Measurements from ENCODE around the gene SURF4. TPM values are rescaled to one million over a fixed set of nuclear protein-coding genes. Genes with fewer than 3 reads are reported as not detected.
"Not testable (repeated sequence)": the region's sequence is repeated elsewhere in the genome, so short reads cannot be mapped to it uniquely, and the experiment has no call there.

The SURF4 gene
- total RNA-seq, 1 donor from 2014 or later = 255 TPM

DNA sequence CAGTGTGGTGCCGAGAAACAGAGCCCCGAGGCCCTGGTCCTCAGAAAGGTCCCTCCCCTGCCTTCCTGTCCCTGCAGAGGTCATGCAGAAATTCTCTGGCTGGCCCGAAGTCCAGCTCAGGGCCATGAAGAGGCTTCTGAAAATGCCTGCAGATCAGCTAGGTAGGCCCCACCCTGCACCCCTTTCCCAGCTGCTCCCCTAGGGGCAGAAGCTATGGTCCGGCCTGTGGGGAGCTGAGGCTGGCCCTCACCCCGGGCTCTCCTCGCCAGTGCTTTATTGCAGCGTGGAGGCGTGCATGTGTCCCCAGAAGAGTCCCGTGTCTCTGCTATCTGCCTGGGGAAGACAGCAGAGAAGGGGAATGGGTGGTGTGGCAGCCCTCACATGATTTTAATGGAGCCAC is 22.0 kb upstream of the SURF4 start:
- DNase-seq (ENCODE audit: low spot score) = no peak

GRCh38 chr9:133397370-133397769 is 21.5 kb upstream of the SURF4 start:
- DNase-seq (ENCODE audit: low spot score) = no peak

DNA sequence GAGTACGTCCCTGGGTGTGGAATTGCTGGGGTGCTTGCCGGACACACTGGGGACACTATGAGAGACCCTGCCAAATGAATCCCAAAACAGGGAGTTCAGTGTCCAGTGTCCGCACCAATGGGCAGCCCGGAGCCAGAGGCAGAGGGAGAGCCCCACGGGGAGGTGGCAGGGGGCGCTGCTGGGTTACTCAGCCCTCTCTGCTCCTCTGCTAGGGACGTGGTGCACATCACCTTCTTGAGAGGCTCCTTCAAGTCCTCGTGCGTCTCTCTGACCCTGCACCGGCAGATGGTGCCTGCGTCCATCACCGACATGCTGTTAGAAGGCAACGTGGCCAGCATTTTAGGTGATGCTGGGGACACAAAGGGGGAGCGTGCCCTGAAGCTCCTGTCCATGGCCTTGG is 21.1 kb upstream of the SURF4 start:
- DNase-seq (ENCODE audit: low spot score) = no peak

DNA sequence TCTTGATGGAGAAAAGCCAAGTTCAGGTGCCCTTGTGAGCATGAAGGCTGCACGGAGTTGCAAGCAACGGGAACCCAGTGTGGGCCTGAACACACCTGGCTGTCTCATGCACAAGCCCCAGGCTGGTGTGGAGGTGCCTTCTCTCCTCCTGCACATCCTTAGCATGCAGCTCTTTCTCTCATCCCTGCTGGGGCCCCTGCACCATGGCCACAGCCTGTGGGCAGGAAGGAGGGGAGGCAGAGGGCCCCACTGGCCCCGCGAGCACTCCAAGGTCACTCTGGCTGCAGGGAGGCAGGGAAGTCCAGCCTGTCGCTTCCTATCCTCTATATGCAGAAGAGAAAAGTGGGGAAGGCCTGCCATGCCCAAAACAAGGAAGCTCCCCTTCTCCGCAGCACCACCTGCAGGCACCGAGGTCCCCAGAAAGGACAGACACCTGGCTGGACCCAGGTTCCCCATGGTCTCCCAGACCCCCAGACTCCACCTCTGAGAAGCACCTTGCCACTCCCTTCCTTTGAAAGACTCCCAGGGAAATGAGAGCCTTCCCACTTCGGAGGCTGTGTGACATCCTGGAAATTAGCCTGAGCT is 18.9 kb upstream of the SURF4 start:
- no peak for DNase-seq (ENCODE audit: low spot score)

GRCh38 chr9:133393399-133393798 is 17.5 kb upstream of the SURF4 start:
- no peak for DNase-seq (ENCODE audit: low spot score)

- not testable (repeated sequence) for DNase-seq (ENCODE audit: low spot score)
These were observed 16.4 kb upstream of the SURF4 start for GRCh38 chr9:133392308-133392707.

DNA sequence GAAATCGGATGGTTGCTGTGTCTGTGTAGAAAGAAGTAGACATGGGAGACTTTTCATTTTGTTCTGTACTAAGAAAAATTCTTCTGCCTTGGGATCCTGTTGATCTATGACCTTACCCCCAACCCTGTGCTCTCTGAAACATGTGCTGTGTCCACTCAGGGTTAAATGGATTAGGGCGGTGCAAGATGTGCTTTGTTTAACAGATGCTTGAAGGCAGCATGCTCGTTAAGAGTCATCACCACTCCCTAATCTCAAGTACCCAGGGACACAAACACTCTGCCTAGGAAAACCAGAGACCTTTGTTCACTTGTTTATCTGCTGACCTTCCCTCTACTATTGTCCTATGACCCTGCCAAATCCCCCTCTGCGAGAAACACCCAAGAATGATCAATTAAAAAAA is 15.6 kb upstream of the SURF4 start:
- DNase-seq (ENCODE audit: low spot score) = not testable (repeated sequence)

GRCh38 chr9:133390713-133391112 is 14.9 kb upstream of the SURF4 start:
- DNase-seq (ENCODE audit: low spot score) = no peak

- DNase-seq (ENCODE audit: low spot score) = no peak
These were observed 13.7 kb upstream of the SURF4 start for GRCh38 chr9:133389562-133389961.

DNA sequence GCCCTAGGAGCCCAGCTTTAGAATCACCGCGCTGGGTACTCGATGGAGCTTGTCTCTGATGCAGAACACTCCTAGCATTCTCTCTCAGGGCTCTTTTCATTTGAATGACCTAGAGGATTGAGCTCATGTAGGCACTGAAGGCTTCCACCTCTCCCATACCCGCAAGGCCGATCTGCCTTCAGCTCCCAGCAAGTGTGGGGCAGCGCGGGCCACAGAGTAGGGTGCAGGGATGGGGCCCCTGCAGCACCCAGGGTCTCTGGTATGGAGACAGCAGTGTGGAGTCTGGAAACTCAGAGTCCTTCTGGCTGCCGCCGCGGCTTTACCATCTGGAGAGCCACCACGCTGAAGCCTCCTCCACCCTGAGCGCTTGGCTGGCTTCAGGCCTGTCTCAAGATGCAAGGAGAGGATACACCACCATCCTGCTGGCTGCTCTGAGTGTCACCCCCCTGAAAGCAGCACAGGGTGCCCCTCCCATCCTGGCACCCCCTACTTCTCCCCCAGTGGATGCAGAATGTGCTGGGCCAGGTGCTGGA is 13.2 kb upstream of the SURF4 start:
- no peak for DNase-seq (ENCODE audit: low spot score)

- DNase-seq (ENCODE audit: low spot score) = peak; percentile 47
These were observed 11.8 kb upstream of the SURF4 start for GRCh38 chr9:133387680-133388079.

DNA sequence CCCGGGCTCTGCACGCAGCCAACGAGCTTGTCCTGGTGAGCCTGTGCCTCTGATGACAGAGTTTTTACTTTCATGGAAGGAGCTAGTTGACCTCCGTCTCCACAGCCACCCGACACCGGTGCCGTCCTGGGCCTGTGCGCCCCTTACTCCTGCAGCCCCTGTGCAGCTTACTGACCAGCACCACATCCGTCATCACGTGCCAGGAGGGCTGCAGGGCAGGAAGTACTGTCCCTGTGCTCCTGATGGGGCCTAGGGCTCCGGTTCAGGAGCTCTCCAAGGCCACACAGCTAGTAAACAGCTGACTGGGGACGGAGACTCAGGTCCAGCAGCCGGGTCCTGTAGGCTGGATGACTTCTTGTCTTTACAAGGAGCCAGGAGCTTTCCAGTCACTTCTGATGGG is 10.5 kb upstream of the SURF4 start:
- DNase-seq (ENCODE audit: low spot score) = no peak

- DNase-seq (ENCODE audit: low spot score) = no peak
These were observed 9.6 kb upstream of the SURF4 start for GRCh38 chr9:133385452-133385851.

DNA sequence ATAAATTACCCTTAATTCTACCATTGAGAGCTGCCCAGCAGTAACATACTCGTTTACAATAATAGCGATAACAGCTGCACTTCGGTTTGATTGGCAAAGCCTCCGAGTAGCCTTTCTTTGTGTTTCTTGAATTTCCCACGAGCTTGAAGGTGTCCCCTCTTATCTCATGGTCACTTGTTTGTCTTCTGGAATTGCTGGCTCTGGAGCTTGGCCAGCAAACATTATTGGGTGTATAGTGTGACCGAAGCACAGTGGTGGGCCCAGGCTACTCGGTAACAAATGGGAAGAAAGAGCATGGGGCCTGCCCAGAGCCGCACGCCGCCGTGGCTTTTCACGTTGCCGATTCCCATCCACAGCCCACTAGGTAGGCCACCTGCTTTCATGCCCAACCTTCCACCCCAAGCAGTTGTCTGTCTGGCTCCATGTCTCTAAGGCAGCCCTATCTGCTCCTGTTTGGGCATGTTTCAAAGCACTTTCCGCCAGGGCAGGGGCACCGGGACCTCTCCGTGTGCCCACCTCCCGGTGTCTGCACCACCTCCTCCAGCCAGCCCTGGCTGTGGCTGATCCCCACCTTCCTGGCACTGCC is 9.0 kb upstream of the SURF4 start:
- no peak for DNase-seq (ENCODE audit: low spot score)

DNA sequence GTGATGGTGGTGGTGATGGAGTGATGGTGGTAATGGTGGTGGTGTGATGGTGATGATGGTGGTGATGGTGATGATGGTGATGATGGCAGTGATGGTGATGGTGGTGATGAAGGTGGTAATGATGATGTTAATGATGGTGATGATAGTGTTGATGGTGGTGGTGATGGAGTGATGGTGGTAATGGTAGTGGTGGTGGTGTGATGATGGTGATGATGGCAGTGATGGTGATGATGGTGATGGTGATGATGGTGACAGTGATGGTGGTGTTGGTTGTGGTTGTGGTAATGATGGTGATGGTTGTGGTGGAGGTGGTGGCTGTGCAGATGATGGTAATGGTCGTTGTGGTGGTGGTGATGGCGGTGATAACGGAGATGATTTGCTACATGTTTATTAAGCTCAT is 7.6 kb upstream of the SURF4 start:
- DNase-seq (ENCODE audit: low spot score) = no peak

DNA sequence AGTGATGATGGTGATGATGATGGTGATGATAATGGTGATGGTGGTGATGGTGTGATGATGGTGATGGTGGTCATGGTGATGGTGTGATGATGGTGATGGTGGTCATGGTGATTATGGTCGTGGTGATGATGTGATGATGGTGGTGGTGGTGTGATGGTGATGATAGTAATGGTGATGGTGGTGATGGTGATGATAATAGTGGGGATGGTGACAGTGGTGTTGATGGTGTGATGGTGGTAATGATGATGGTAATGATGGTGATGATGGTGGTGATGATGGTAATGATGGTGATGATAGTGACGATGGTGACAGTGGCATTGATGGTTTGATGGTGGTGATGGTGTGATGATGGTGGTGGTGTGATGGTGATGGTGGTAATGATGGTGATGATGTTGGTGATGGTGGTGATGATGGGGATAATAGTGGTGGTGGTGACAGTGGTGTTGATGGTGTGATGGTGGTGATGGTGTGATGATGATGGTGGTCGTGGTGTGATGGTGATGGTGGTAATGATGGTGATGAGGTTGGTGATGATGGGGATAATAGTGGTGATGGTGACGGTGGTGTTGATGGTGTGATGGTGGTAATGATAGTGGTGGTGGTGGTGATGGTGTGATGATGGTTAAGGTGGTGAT is 6.8 kb upstream of the SURF4 start:
- DNase-seq (ENCODE audit: low spot score) = no peak

DNA sequence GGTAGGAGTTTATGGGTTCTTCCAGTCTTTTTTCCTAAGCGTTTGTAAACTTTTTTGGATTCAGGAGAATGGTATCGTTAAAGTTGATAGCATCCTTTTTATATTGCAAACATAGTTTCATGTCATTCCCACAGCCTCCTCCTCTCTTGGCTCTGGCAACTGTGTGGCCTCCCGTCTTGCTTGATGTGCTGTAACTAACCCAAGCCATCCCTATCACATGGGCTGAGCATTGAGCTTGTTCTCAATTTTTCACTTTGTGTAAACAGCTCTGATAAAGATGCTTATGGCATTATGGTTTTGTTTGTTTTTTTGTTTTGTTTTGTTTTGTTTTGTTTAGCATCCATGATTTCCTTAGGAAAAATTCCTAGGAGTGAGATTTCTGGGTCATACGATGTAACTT is 4.9 kb upstream of the SURF4 start:
- no peak for DNase-seq (ENCODE audit: low spot score)

DNA sequence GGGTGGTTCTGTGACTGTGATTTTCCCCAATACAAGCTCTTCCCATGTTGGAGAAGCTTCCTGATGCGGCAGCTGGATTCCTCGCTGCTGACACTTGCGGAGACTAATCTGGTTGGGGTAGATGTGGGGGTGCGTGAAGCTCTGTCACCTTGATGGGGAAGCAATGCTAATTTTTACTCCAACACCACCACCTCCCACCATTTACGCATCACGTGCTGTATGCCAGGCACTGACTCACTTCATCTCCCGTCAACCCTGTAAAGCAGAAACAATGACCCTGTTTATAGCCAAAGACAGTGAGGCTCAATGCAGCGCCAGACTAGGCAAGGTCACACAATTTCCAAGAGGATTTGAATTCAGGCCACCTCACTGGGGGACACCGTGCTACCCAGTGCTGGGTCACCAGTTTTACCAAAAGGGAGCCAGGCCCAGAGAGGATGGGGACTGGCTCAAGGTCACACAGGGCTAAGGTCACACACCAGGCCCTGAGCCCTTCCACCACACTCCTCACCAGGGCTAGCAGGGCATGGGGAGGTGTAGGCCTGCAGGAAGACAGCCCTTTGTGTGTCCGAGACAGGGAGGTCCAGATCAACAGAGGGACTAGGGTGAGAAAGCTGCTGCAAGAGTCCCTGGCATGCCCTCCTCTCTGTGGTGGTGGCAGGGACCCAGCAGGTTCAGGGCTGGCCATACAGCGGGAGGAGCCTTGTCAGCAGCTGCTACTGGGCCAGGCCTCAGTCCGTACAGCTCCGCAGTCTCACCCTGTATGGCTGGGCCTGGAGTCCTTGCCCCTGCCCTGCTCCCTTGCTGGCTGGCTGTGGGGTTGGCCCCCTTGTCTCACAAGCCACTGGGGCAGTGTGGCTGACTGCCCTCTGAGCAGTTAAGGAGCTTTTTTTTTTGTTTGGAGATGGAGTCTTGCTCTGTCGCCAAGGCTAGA is 3.6 kb upstream of the SURF4 start:
- no peak for DNase-seq (ENCODE audit: low spot score)

- no peak for DNase-seq (ENCODE audit: low spot score)
These were observed 2.6 kb upstream of the SURF4 start for GRCh38 chr9:133378408-133378962.

- no peak for DNase-seq (ENCODE audit: low spot score)
These were observed 1.9 kb upstream of the SURF4 start for GRCh38 chr9:133377721-133378216.

DNA sequence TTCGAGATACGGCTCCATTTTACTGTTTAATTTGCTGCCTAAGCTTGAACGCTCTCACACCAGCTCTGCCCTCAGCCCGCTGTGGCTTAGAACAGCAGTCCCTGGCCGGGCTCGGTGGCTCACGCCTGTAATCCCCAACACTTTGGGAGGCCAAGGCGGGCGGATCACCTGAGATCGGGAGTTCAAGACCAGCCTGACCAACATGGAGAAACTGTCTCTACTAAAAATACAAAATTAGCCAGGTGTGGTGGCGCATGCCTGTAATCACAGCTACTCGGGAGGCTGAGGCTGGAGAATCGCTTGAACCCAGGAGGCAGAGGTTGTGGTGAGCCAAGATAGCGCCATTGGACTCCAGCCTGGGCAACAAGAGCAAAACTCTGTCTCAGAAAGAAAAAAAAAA is 1.4 kb upstream of the SURF4 start:
- not testable (repeated sequence) for DNase-seq (ENCODE audit: low spot score)

Measured in umbilical cord (tissue), 2 donors.